ENCODE results near the gene SLC35D2. TPM values are rescaled to one million over a fixed set of nuclear protein-coding genes. Genes with fewer than 3 reads are reported as not detected.
A peak's percentile ranks its signal among the peaks of the same experiment; 100 is the strongest.

SLC35D2 gene
- total RNA-seq, 6 donors from 2014 or later, result 24.5 to 36.7 (median 29.0) TPM

GRCh38 chr9:96394832-96395496 lies 11.5 kb upstream of the SLC35D2 start:
- no peak for DNase-seq
- H3K9me3 ChIP-seq, result no peaks in the 10 kb centered on the region
- no peak for TF ChIP-seq POLR2A (IDR thresholded peaks at IDR 0.05)
- TF ChIP-seq CTCF (IDR thresholded peaks at IDR 0.05), result no peak
- TF ChIP-seq EP300 (IDR thresholded peaks at IDR 0.05), result no peak
- no peak for TF ChIP-seq POLR2AphosphoS5 (IDR thresholded peaks at IDR 0.05)
- no peaks in the 10 kb centered on the region for H3K27me3 ChIP-seq
- H3K4me3 ChIP-seq, result no peak overlapping the region
- WGBS, 2 donors, result 93 to 96% methylated on average over 6 of the region's 6 CpGs
- no peaks in the 10 kb centered on the region for H3K36me3 ChIP-seq
- H3K27ac ChIP-seq, result no peak overlapping the region
- ATAC-seq (ENCODE audit: low FRiP score in 2 of 2), result no peak
- H3K4me1 ChIP-seq, result peaks cover 0 to 14% (median 3%) of the 10 kb centered on the region in 4 donors

- no peak for TF ChIP-seq POLR2A (IDR thresholded peaks at IDR 0.05)
- no peak for TF ChIP-seq EP300 (IDR thresholded peaks at IDR 0.05)
- no peak for TF ChIP-seq CTCF (IDR thresholded peaks at IDR 0.05)
- no peak for TF ChIP-seq POLR2AphosphoS5 (IDR thresholded peaks at IDR 0.05)
- no peaks in the 10 kb centered on the region for H3K36me3 ChIP-seq
- no peak overlapping the region for H3K4me3 ChIP-seq
- H3K9me3 ChIP-seq, result no peaks in the 10 kb centered on the region
- 95 to 100% methylated on average over 3 to 12 of the region's 12 CpGs for WGBS, 2 donors
- H3K27me3 ChIP-seq, result no peaks in the 10 kb centered on the region
- DNase-seq, result peak in 1 of 2 donors; percentile 63
- ATAC-seq (ENCODE audit: low FRiP score in 2 of 2), result no peak
- H3K4me1 ChIP-seq, result peaks cover 0 to 7% (median 0%) of the 10 kb centered on the region in 4 donors
- H3K27ac ChIP-seq, result no peak overlapping the region
Observed at GRCh38 chr9:96392263-96392662, 8.8 kb upstream of the SLC35D2 start.

- no peaks in the 10 kb centered on the region for H3K9me3 ChIP-seq
- ATAC-seq (ENCODE audit: low FRiP score in 2 of 2) (no peak), DNase-seq (no peak)
- no peak overlapping the region for H3K4me3 ChIP-seq
- no peak for TF ChIP-seq POLR2A (IDR thresholded peaks at IDR 0.05)
- TF ChIP-seq EP300 (IDR thresholded peaks at IDR 0.05), result no peak
- no peak for TF ChIP-seq CTCF (IDR thresholded peaks at IDR 0.05)
- TF ChIP-seq POLR2AphosphoS5 (IDR thresholded peaks at IDR 0.05), result no peak
- no peaks in the 10 kb centered on the region for H3K27me3 ChIP-seq
- no peaks in the 10 kb centered on the region for H3K36me3 ChIP-seq
- peaks cover 0 to 7% (median 0%) of the 10 kb centered on the region in 4 donors for H3K4me1 ChIP-seq
- H3K27ac ChIP-seq, result peak overlapping the region in 3 of 4 donors; percentile 15 to 60 (median 45)
- WGBS, 2 donors, result 56 to 57% methylated on average over 5 of the region's 5 CpGs
Observed at GRCh38 chr9:96391021-96391765, 7.7 kb upstream of the SLC35D2 start.

GRCh38 chr9:96388144-96388543 lies 4.6 kb upstream of the SLC35D2 start:
- Histone ChIP-seq H3K4me3 (no peak overlapping the region), H3K27ac (no peak overlapping the region), H3K36me3 (no peaks in the 10 kb centered on the region), H3K9me3 (no peaks in the 10 kb centered on the region), H3K27me3 (no peaks in the 10 kb centered on the region), H3K4me1 (peaks cover 0 to 14% (median 5%) of the 10 kb centered on the region in 4 donors)
- 95 to 97% methylated on average over 11 of the region's 11 CpGs for WGBS, 2 donors
- no peak for TF ChIP-seq EP300 (IDR thresholded peaks at IDR 0.05)
- no peak for TF ChIP-seq POLR2A (IDR thresholded peaks at IDR 0.05)
- TF ChIP-seq POLR2AphosphoS5 (IDR thresholded peaks at IDR 0.05), result no peak
- TF ChIP-seq CTCF (IDR thresholded peaks at IDR 0.05), result no peak
- DNase-seq, result peak in 1 of 2 donors; percentile 58
- ATAC-seq (ENCODE audit: low FRiP score in 2 of 2), result no peak
